A549 (cell line): ENCODE measurements around the gene REEP5. TPM values are rescaled to one million over a fixed set of nuclear protein-coding genes. Genes with fewer than 3 reads are reported as not detected.

Source experiments
- ATAC-seq, 2 experiments: fragments of 200-7000 bp in 1 of 2; fragments of >200 bp in 1 of 2; cut with Nextera tagmentation in 1 of 2; cut with Tn5 transposase in 1 of 2; 3 replicates each; pipeline versions ENCODE4 v1.8.0 to v1.9.1; 2018 to 2020; ENCODE audit warnings: mild to moderate bottlenecking in 1 of 2, moderate library complexity in 1 of 2
- CTCF ChIA-PET: fragments of 300-600 bp; sonication (Branson Sonifier 250); formaldehyde crosslinking; extraction: SDS; loops from one replicate; lab custom pipeline; 2021; ENCODE audit warnings: antibody characterized with exemption, inconsistent platforms; lab: Yijun Ruan, JAX
- POLR2A ChIA-PET: fragments of 350-600 bp; formaldehyde crosslinking; extraction: SDS; loops from one replicate; lab custom pipeline; 2021; ENCODE audit warnings: antibody characterized with exemption, inconsistent platforms; lab: Yijun Ruan, JAX
- DNase-seq, 2 experiments: peaks; one replicate each; pipeline versions ENCODE4 v3.0.0 to v3.0.0-alpha.2; 2011 to 2016; ENCODE audit warnings: low read depth in 1 of 2, low spot score in 1 of 2
- FAIRE-seq: peaks from 2 replicates; lab custom pipeline; 2011; peaks lifted over from hg19 to GRCh38; lab: Jason Lieb, UNC
- H3K27ac ChIP-seq, 2 experiments: fragments of >200 bp; sonication (Bioruptor Twin); formaldehyde crosslinking; 3 replicates each; pipeline ENCODE4 v1.5.1; 2016 to 2017
- H3K4me1 ChIP-seq: fragments of >200 bp; sonication (Bioruptor Twin); formaldehyde crosslinking; 3 replicates; pipeline ENCODE4 v1.6.1; 2016
- H3K4me2 ChIP-seq: fragments of >200 bp; sonication (Bioruptor Twin); formaldehyde crosslinking; 3 replicates; pipeline ENCODE4 v1.6.1; 2016
- H3K4me3 ChIP-seq: fragments of >200 bp; sonication (Bioruptor Twin); formaldehyde crosslinking; 3 replicates; pipeline ENCODE4 v1.5.1; 2016
- H3K9me3 ChIP-seq: fragments of >200 bp; sonication (Bioruptor Twin); formaldehyde crosslinking; 3 replicates; pipeline ENCODE4 v1.6.1; 2016
- BHLHE40 ChIP-seq: IDR thresholded peaks from 2 replicates; pipeline ENCODE4 v1.6.1; 2012; ENCODE audit warnings: low read depth, low read length, inconsistent platforms
- CBX2 ChIP-seq: fragments of 200-600 bp; sonication (generic); IDR thresholded peaks from 2 replicates; pipeline ENCODE4 v1.6.1; 2016; ENCODE audit warnings: low read depth, mild to moderate bottlenecking, borderline replicate concordance
- CBX8 ChIP-seq: fragments of 200-600 bp; sonication (generic); IDR thresholded peaks from 2 replicates; pipeline ENCODE4 v1.6.1; 2016
- CHD2 ChIP-seq: fragments of 150-350 bp; IDR thresholded peaks from 2 replicates; pipeline ENCODE4 v1.6.1; 2014; ENCODE audit warnings: low read length; ENCODE audit not compliant: partially characterized antibody
- CHD4 ChIP-seq: fragments of 200-600 bp; sonication (generic); IDR thresholded peaks from 2 replicates; pipeline ENCODE4 v1.6.1; 2016; ENCODE audit warnings: antibody characterized with exemption, mild to moderate bottlenecking, borderline replicate concordance
- ESRRA ChIP-seq: fragments of 150-350 bp; IDR thresholded peaks from 2 replicates; pipeline ENCODE4 v1.6.1; 2014; ENCODE audit warnings: mild to moderate bottlenecking, low read length, borderline replicate concordance
- FOSL2 ChIP-seq, 2 experiments: fragments of 450-650 bp in 1 of 2; fragments of >200 bp in 1 of 2; sonication (Bioruptor Twin) in 1 of 2; formaldehyde crosslinking; IDR thresholded peaks; 2 replicates each; pipeline versions ENCODE4 v1.5.0 to v1.6.1; 2016 to 2020; ENCODE audit warnings: mild to moderate bottlenecking in 1 of 2, moderate library complexity in 1 of 2
- HEYL ChIP-seq: fragments of 250-450 bp; sonication (Bioruptor Pico); IDR thresholded peaks from 2 replicates; pipeline ENCODE4 v1.8.0; 2021; ENCODE audit warnings: mild to moderate bottlenecking, moderate library complexity
- HOXB13 ChIP-seq: fragments of 250-450 bp; sonication (Bioruptor Pico); IDR thresholded peaks from 2 replicates; pipeline ENCODE4 v1.5.0; 2020; ENCODE audit warnings: low read depth, mild to moderate bottlenecking, moderate library complexity
- MAFK ChIP-seq: fragments of 450-650 bp; IDR thresholded peaks from 2 replicates; pipeline ENCODE4 v1.6.1; 2014; ENCODE audit not compliant: partially characterized antibody
- NR3C1 ChIP-seq: fragments of >200 bp; sonication (Bioruptor Twin); formaldehyde crosslinking; IDR thresholded peaks from 3 replicates; pipeline ENCODE4 v1.6.1; 2017
- POLR2A ChIP-seq: IDR thresholded peaks from 2 replicates; pipeline ENCODE4 v1.6.1; 2012; ENCODE audit warnings: mild to moderate bottlenecking, low read length
- POLR2AphosphoS2 ChIP-seq: conservative IDR thresholded peaks from 2 replicates; pipeline ENCODE4 v1.6.1; 2012; ENCODE audit warnings: low read length, improper control_type of control experiment, inconsistent platforms
- RCOR1 ChIP-seq: fragments of 150-350 bp; IDR thresholded peaks from 2 replicates; pipeline ENCODE4 v1.6.1; 2014; ENCODE audit warnings: antibody characterized with exemption, low read length, low read depth
- RFX5 ChIP-seq: fragments of 450-650 bp; IDR thresholded peaks from 2 replicates; pipeline ENCODE4 v1.7.1; 2014; ENCODE audit warnings: antibody characterized with exemption, mild to moderate bottlenecking, moderate library complexity
- SREBF2 ChIP-seq: fragments of 450-650 bp; IDR thresholded peaks from 2 replicates; pipeline ENCODE4 v1.6.1; 2014; ENCODE audit warnings: mild to moderate bottlenecking, moderate library complexity
- ZFP36 ChIP-seq: fragments of 450-650 bp; IDR thresholded peaks from 2 replicates; pipeline ENCODE4 v1.6.1; 2014; ENCODE audit warnings: borderline replicate concordance; ENCODE audit not compliant: partially characterized antibody
- ZNF302 ChIP-seq: fragments of 250-450 bp; sonication (Bioruptor Pico); IDR thresholded peaks from 2 replicates; pipeline ENCODE4 v1.9.0; 2021; ENCODE audit warnings: inconsistent platforms, mild to moderate bottlenecking, moderate library complexity
- WGBS: methylation state at CpG from one replicate; pipeline ENCODE4 v1.1.6; 2017; ENCODE audit errors: missing lambda C conversion rate; 5-methylcytosine and 5-hydroxymethylcytosine counted together
- polyA plus RNA-seq, 4 experiments: library from polyadenylated mRNA; depleted of rRNA in 3 of 4; stranded (reverse); fragments of >200 nt; fragmentation: RNase III in 1 of 4; extraction: RNeasy Plus Mini Kit Qiagen cat#74134 plus additional on column Dnase treatment in 1 of 4; gene quantifications; 2 replicates in 3 of 4; 3 replicates in 1 of 4; pipeline ENCODE4 v1.2.3, GENCODE V29; 2011 to 2017
- TF ChIP-seq, protein P1 (sequence below): fragments of 150-350 bp; IDR thresholded peaks from 2 replicates; pipeline ENCODE4 v1.6.1; 2014; ENCODE audit warnings: low read depth, mild to moderate bottlenecking, low read length
- TF ChIP-seq, protein P2 (sequence below): IDR thresholded peaks from 2 replicates; pipeline ENCODE4 v1.6.1; 2012; ENCODE audit warnings: low read depth, borderline replicate concordance
- TF ChIP-seq, protein P3 (sequence below): fragments of 450-650 bp; IDR thresholded peaks from 2 replicates; pipeline ENCODE4 v1.6.1; 2014; ENCODE audit warnings: antibody characterized with exemption
- TF ChIP-seq, protein P4 (sequence below): fragments of 250-450 bp; sonication (Bioruptor Pico); IDR thresholded peaks from 2 replicates; pipeline ENCODE4 v1.5.0; 2021; ENCODE audit warnings: mild to moderate bottlenecking, moderate library complexity, borderline replicate concordance
- TF ChIP-seq, protein P5 (sequence below): fragments of >200 bp; sonication (Bioruptor Twin); formaldehyde crosslinking; IDR thresholded peaks from 2 replicates; pipeline ENCODE4 v1.6.1; 2016

The REEP5 gene
- polyA plus RNA-seq, 2 of the 4 experiments (the other 2 are of a cell fraction) = 134 to 164 TPM

DNA sequence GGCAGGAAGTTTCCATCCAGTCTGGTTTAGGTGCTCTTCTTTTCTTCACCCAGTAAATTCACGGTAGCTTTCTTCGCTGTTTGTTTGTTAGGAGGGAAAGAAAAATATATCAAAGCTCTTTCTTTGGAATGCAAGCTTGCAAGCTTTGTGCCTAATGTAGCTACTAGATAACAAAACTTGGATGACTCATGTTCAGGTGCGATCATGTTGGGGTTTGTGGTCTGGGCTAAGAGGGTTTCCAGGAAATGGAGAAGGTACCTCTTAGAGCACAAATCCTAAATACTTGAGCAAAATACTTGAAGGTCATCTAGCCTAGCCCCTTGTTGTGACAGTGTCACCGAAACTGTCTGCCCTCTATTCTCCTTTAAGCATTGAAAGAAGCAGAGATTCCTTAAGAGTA is 43.3 kb downstream of the REEP5 start:
- H3K4me1 ChIP-seq = peaks cover 12% of the 10 kb centered on the region; the same call in 2 of the 3 replicates
- ATAC-seq (no peak), DNase-seq (no peak), FAIRE-seq (no peak)
- no peak overlapping the region for H3K4me3 ChIP-seq
- POLR2A ChIA-PET = no interaction called here
- TF ChIP-seq CHD4 = no peak
- no peak for TF ChIP-seq FOSL2 (IDR thresholded peaks at IDR 0.05)
- 0 out of 2 replicates have a peak, but pooled peaks have one; percentile 15 for TF ChIP-seq FOSL2 (CRISPR knock-in tag; IDR thresholded peaks at IDR 0.05)
- H3K9me3 ChIP-seq = no peaks in the 10 kb centered on the region
- CTCF ChIA-PET = interaction anchor here (1.1 kb wide), 1 partner anchor 11 kb away, joined by 3 read pairs; no protein-coding TSS in a partner anchor
- H3K4me2 ChIP-seq = no peak overlapping the region
- H3K27ac ChIP-seq = no peak overlapping the region
- WGBS = 76% methylated on average over 4 of the region's 4 CpGs

DNA sequence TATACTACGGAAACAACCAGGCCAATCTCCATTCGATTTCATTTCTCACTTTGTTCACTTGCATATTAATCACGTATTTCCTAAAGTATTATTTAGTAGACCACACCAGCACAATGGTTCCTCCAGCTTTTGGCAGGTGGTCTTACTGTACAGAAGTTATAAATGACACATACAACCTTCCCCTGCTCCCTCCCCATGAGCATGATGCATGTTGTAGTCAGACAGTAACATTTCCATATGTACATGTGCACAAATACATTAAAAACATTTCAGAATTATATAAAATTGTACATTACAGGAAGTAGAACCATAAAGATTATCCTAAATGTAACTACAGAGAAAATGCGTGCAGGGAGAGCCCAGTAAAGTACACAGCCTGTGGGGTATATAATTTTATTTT is 43.9 kb downstream of the REEP5 start:
- CTCF ChIA-PET = interaction anchor here (1.1 kb wide), 1 partner anchor 10 kb away, joined by 3 read pairs; no protein-coding TSS in a partner anchor
- TF ChIP-seq BHLHE40 = no peak
- no peak for TF ChIP-seq HEYL (CRISPR knock-in tag)
- TF ChIP-seq POLR2AphosphoS2 = no peak
- TF ChIP-seq, protein P1, sequence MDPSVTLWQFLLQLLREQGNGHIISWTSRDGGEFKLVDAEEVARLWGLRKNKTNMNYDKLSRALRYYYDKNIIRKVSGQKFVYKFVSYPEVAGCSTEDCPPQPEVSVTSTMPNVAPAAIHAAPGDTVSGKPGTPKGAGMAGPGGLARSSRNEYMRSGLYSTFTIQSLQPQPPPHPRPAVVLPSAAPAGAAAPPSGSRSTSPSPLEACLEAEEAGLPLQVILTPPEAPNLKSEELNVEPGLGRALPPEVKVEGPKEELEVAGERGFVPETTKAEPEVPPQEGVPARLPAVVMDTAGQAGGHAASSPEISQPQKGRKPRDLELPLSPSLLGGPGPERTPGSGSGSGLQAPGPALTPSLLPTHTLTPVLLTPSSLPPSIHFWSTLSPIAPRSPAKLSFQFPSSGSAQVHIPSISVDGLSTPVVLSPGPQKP = no peak
- TF ChIP-seq CHD2 = no peak
- no peak for TF ChIP-seq RCOR1
- TF ChIP-seq, protein P2, sequence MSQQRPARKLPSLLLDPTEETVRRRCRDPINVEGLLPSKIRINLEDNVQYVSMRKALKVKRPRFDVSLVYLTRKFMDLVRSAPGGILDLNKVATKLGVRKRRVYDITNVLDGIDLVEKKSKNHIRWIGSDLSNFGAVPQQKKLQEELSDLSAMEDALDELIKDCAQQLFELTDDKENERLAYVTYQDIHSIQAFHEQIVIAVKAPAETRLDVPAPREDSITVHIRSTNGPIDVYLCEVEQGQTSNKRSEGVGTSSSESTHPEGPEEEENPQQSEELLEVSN = no peak
- TF ChIP-seq, protein P3, sequence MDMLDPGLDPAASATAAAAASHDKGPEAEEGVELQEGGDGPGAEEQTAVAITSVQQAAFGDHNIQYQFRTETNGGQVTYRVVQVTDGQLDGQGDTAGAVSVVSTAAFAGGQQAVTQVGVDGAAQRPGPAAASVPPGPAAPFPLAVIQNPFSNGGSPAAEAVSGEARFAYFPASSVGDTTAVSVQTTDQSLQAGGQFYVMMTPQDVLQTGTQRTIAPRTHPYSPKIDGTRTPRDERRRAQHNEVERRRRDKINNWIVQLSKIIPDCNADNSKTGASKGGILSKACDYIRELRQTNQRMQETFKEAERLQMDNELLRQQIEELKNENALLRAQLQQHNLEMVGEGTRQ = no peak
- TF ChIP-seq CBX2 = no peak
- TF ChIP-seq ZNF302 (CRISPR knock-in tag) = no peak
- TF ChIP-seq MAFK = no peak
- TF ChIP-seq POLR2A = no peak
- no peak for TF ChIP-seq ZFP36
- TF ChIP-seq RFX5 = no peak
- no peak for TF ChIP-seq NR3C1
- no peak for TF ChIP-seq SREBF2
- TF ChIP-seq, protein P4, sequence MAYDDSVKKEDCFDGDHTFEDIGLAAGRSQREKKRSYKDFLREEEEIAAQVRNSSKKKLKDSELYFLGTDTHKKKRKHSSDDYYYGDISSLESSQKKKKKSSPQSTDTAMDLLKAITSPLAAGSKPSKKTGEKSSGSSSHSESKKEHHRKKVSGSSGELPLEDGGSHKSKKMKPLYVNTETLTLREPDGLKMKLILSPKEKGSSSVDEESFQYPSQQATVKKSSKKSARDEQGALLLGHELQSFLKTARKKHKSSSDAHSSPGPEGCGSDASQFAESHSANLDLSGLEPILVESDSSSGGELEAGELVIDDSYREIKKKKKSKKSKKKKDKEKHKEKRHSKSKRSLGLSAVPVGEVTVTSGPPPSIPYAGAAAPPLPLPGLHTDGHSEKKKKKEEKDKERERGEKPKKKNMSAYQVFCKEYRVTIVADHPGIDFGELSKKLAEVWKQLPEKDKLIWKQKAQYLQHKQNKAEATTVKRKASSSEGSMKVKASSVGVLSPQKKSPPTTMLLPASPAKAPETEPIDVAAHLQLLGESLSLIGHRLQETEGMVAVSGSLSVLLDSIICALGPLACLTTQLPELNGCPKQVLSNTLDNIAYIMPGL (CRISPR knock-in tag) = no peak
- TF ChIP-seq, all 56 proteins: peak for 0
- no peak for ATAC-seq
- H3K4me2 ChIP-seq = no peak overlapping the region
- H3K27ac ChIP-seq = no peak overlapping the region
- H3K4me1 ChIP-seq = peaks cover 12% of the 10 kb centered on the region; the same call in 2 of the 3 replicates
- no peak for FAIRE-seq
- H3K4me3 ChIP-seq = no peak overlapping the region
- 82% methylated on average over 4 of the region's 4 CpGs for WGBS
- H3K9me3 ChIP-seq = no peaks in the 10 kb centered on the region
- POLR2A ChIA-PET = no interaction called here
- no peak for DNase-seq

DNA sequence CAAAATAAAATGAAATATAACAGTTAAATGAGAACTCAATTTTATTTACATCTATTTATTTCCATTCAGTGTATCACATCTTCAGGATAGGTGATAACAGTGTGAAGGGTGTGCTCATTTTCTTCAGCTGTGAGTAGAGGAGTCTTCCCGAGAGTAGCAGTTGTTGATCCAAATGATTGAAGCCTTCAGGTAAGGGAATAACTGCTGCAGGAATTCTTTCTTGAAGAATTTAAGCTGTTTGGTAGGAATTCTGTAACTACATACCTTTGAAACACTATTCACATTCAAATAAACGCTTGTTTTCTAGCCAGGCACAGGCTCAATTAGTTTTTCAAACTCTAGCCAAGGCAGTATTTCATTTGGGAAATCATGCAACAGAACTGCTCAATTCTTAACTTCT is 45.7 kb downstream of the REEP5 start:
- Histone ChIP-seq H3K4me1 (peaks cover 12% of the 10 kb centered on the region; the same call in 2 of the 3 replicates), H3K4me3 (no peak overlapping the region), H3K9me3 (no peaks in the 10 kb centered on the region), H3K4me2 (no peak overlapping the region), H3K27ac (no peak overlapping the region)
- TF ChIP-seq ESRRA = no peak
- TF ChIP-seq SREBF2 = no peak
- TF ChIP-seq CBX8 = no peak
- TF ChIP-seq HOXB13 (CRISPR knock-in tag) = no peak
- no peak for TF ChIP-seq POLR2AphosphoS2
- TF ChIP-seq, protein P5, sequence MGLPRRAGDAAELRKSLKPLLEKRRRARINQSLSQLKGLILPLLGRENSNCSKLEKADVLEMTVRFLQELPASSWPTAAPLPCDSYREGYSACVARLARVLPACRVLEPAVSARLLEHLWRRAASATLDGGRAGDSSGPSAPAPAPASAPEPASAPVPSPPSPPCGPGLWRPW = no peak
- DNase-seq (no peak), ATAC-seq (no peak), FAIRE-seq (no peak)
- WGBS = 83% methylated on average over 2 of the region's 2 CpGs
- CTCF ChIA-PET = no interaction called here
- POLR2A ChIA-PET = interaction anchor here (1.5 kb wide), 1 partner anchor 15 kb away, joined by 3 read pairs; the partner anchor contains the start of gene SRP19
